GM10248 (cell line): ENCODE measurements around the gene S100A8.

Experiments used
- CTCF ChIA-PET: fragments of 300-600 bp; sonication (Branson Sonifier 250); formaldehyde crosslinking; extraction: SDS; loops from one replicate; lab custom pipeline; 2021; ENCODE audit warnings: antibody characterized with exemption; lab: Yijun Ruan, JAX
- POLR2A ChIA-PET: fragments of 350-650 bp; sonication (Branson Sonifier 250); formaldehyde crosslinking; extraction: SDS; loops from one replicate; lab custom pipeline; 2020; ENCODE audit warnings: antibody characterized with exemption; lab: Yijun Ruan, JAX
- DNase-seq: peaks from one replicate; pipeline ENCODE4 v3.0.0; 2012; ENCODE audit errors: extremely low spot score
- TF ChIP-seq, protein P1 (sequence below): IDR thresholded peaks from 2 replicates; pipeline ENCODE4 v1.5.1; 2012; ENCODE audit warnings: mild to moderate bottlenecking, low read depth; ENCODE audit errors: extremely low read depth, missing control alignments, control extremely low read depth

Gene S100A8

DNA sequence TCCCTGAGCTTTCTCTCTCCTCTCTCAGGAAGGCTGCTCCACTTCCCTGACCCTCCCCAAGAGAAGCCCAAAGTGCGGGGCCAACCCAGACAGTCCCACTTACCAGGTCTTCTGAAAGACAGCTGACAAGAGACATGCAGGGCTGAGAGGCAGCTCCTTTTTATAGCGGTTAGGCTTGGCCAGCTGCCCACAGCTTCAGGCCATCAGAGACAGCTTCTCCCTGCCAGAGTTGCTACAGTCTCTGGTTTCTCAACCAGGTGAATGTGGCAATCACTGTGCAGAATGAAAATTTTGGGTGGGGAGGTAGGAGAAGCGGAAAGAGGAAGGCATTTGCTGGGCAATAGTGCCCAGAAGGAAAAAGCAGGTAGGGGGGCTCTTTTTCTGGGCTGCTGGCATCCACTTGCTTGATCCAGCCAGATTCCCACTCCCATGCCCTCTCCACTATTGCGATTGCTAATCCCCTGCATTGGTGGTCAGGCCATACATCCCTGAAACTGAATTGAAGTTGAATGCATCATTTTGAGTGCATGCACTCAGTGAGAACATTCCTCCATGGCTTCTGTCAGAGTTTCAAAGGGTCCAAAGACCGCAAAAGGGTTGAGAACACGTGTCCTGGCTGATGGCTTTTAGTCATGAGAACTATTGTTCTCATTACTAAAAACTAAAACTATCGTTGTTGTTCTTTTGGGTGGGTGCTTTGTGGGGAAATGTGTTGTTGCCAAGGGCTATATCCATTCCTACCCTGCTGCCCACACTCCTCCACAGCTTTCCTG, at the start of gene S100A8:
Gene S100A8 (minus strand): TSS at position 136 of the 773 bp plus-strand sequence. CDS start 538 bp downstream, outside the sequence.
- DNase-seq, result no peak
- ChIA-PET POLR2A (no interaction called here), CTCF (interaction anchor here (0.9 to 2.0 kb wide), 3 partner anchors 12 to 103 kb away, joined by 3 to 6 read pairs (median 3); no protein-coding TSS in a partner anchor)
- TF ChIP-seq, protein P1, sequence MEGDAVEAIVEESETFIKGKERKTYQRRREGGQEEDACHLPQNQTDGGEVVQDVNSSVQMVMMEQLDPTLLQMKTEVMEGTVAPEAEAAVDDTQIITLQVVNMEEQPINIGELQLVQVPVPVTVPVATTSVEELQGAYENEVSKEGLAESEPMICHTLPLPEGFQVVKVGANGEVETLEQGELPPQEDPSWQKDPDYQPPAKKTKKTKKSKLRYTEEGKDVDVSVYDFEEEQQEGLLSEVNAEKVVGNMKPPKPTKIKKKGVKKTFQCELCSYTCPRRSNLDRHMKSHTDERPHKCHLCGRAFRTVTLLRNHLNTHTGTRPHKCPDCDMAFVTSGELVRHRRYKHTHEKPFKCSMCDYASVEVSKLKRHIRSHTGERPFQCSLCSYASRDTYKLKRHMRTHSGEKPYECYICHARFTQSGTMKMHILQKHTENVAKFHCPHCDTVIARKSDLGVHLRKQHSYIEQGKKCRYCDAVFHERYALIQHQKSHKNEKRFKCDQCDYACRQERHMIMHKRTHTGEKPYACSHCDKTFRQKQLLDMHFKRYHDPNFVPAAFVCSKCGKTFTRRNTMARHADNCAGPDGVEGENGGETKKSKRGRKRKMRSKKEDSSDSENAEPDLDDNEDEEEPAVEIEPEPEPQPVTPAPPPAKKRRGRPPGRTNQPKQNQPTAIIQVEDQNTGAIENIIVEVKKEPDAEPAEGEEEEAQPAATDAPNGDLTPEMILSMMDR, result no peak

DNA sequence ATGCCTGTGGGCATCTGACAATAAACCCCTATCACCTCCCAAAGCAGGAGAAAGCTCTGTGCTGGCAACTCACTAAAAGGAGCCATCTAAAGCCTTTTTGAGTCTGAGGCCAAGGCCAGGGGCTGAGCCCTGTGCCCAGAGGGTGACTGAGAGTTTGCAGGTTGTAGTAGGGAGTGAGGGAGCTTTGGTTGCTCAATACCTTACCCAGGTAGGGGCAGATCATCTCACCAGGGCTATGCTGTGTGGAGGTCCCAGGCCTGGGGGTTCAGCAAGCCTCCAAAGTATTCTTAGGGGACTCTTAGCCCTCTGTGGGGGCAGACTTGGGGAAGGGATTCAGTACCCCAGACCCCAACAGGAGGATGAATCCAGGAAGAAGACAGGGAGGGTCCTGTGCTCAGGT, 48.4 kb upstream of the S100A8 start:
- POLR2A ChIA-PET, result no interaction called here
- DNase-seq, result no peak
- TF ChIP-seq, protein P1, result no peak
- CTCF ChIA-PET, result interaction anchor here (1.2 kb wide), 1 partner anchor 56 kb away, joined by 4 read pairs; no protein-coding TSS in a partner anchor

DNA sequence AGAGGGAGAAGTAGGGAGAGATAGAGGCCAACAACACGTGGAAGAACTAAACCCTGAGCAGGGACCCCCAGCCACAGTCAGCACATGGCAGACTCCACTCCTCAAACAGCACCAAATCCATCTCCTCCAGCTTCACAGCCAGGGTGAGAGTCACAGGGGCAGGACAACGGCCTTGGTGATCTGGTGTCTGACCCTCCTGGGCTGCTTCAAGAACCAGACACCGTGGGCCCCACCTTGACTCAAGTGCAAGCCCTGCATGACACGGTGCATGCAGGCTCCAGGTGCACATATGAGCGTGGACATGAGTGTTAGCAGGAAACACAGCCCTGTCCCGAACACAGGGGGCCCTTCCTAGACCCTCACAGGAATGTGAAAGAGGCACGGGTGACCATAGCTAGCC, 47.7 kb upstream of the S100A8 start:
- TF ChIP-seq, protein P1, result no peak
- CTCF ChIA-PET, result no interaction called here
- POLR2A ChIA-PET, result no interaction called here
- no peak for DNase-seq

DNA sequence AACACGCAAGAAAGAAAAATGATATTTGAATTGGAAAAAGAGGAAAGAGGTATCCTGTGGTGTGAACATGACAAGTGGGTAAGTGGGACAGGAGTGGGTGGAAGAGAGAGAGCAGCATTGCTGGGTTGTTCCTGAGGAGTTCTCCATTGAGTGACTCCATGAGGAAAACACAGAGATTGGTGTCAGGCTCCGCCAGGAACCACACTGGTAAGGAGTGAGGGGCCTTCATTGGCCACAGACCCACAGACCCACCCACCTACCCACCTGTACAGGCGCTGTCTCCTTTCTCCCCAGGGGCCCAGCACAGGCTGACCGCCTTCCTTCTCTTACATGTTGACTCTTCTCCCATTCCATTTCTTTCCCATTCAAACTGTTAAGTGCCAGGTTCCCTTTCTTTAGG, 46.4 kb upstream of the S100A8 start:
- TF ChIP-seq, protein P1, result no peak
- ChIA-PET POLR2A (no interaction called here), CTCF (no interaction called here)
- no peak for DNase-seq

DNA sequence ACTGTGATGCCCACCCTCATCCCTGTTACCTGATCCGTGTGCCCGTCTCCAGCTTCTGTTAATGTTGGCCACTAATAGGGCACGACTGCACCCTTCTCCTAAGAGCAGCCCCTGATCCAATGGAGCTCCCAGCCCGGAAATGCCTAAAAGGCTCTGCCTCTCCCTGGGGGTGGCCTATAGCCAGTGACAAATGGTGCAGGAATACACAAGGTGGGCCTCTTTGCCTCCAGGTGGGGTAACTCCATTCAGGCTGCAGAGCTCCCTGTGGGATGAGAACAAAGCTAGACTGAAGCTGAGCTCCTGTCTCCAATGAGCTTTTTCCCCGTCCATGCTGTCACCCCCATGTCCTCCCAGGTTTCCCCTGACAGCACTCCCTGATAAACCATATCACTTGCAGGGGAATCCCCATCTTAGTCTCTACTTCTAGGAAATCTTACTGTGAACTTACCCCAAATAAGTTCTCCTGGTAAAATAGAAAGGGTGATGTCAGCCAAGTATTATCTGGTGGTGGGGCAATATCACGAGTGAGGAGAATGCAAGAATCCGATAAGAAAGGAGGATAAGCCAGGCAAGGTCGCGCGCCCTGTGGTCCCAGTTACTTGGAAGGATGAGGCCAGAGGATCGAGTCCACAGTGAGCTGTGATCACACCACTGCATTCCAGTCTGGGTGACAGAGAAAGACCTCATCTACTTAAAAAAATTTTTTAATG, 44.0 kb upstream of the S100A8 start:
- TF ChIP-seq, protein P1, result no peak
- ChIA-PET POLR2A (no interaction called here), CTCF (interaction anchor here (0.9 kb wide), 1 partner anchor 60 kb away, joined by 3 read pairs; no protein-coding TSS in a partner anchor)
- DNase-seq, result no peak

DNA sequence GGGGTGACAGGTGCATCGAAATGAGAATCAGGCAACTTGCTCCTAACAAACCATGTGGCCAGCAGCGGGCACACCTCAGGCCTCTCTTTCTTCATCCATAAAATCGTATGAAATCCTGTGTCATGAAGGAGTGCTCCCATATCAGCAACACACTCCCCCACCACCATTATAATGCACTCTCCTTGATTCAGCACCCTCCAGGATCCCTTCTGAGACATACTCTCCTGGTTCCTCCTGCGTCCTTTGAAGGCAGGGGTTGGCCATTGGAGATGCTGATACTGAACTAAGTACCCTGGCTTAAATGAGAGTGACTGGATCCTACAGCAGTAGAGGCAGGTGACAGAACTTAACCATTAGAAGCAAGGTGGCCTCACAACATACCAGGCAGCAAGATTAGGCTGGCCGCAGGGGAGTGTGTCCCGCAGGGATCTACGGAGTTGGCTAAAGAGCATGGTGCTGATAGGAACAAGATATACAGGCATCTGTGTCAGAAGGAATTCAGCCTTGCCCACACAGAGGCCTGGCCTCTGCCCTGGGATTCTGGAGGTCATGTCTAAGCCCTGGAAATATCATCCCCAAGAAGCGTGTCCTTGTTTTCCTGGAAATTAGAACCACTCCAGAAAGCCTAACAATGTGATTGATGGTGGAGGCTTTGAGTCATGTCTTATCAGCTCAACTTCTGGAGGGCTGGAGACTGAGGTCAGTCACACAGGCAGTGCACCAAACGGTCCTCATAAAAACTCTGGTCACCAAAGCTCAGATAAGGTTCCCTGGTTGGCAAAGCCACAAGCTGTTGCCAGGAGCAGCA, 42.2 kb upstream of the S100A8 start:
- CTCF ChIA-PET, result interaction anchor here (0.8 kb wide), 1 partner anchor 33 kb away, joined by 3 read pairs; no protein-coding TSS in a partner anchor
- TF ChIP-seq, protein P1, result no peak
- POLR2A ChIA-PET, result no interaction called here
- no peak for DNase-seq
